Sigmoid colon (tissue), 4 donors: Measurements from ENCODE around the gene SLC25A17.

Source experiments
- CTCF ChIP-seq, 4 experiments: fragments of 450-650 bp in 3 of 4; fragments of 200-600 bp in 1 of 4; IDR thresholded peaks; one replicate each; pipeline ENCODE4 v1.5.1; 2016 to 2019; ENCODE audit warnings: antibody characterized with exemption in 4 of 4, mild to moderate bottlenecking in 3 of 4, moderate library complexity in 2 of 4
- EP300 ChIP-seq, 4 donors: sonication (generic); formaldehyde crosslinking; IDR thresholded peaks; one replicate each; pipeline ENCODE4 v1.6.1; 2017; ENCODE audit warnings: antibody characterized with exemption in 4 of 4
- POLR2A ChIP-seq, 2 donors: fragments of 450-650 bp; IDR thresholded peaks; one replicate each; pipeline ENCODE4 v1.6.1; 2016; ENCODE audit warnings: antibody characterized with exemption in 2 of 2, mild to moderate bottlenecking in 2 of 2, moderate library complexity in 2 of 2
- POLR2AphosphoS5 ChIP-seq, 4 donors: sonication (generic); formaldehyde crosslinking; IDR thresholded peaks; one replicate each; pipeline ENCODE4 v1.6.1; 2017; ENCODE audit warnings: antibody characterized with exemption in 4 of 4

- TF ChIP-seq CTCF (IDR thresholded peaks at IDR 0.05) (no peak), EP300 (IDR thresholded peaks at IDR 0.05) (no peak), POLR2AphosphoS5 (IDR thresholded peaks at IDR 0.05) (no peak), POLR2A (IDR thresholded peaks at IDR 0.05) (no peak)
These were observed 524 bp upstream of the SLC25A17 start for GRCh38 chr22:40819599-40820140.
